ENCODE data around the gene IGFBP3. TPM values are rescaled to one million over a fixed set of nuclear protein-coding genes. Genes with fewer than 3 reads are reported as not detected.

The IGFBP3 gene
- total and polyA plus RNA-seq, 2 of the 13 experiments (the other 11 are each of a cell fraction or from before 2014, with no cell fraction given), result 57.5 TPM; not detected in 1

DNA sequence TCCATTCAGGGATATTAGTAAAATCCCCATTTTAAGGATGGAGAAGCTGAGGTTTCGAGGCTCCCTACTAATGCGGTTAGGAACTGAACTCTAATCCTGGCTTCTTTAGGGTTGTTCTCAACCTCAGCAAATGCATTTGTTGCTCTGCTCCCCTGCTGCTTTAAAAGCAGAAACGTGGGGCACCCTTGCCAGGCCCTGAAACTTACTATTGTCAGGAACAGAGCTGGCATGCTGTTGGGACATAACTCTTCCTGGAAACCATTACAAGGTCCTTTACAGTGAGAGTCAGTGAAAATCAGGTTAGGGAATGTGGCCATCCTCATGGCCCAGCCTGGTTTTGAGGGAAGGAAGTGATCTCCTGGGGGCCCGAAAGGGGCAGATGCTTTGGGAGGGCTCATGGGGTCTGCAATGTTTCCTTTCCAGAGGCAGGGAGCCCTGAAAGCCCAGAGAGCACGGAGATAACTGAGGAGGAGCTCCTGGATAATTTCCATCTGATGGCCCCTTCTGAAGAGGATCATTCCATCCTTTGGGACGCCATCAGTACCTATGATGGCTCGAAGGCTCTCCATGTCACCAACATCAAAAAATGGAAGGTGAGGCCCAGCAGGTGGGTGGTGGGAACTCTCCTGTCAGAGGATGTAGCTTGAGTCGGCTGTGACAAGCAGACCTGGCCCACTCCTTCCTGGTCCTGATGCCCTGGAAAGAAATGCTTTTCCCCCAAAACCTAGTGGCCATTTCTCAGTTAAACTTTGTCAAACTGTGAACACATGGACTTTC is 30.8 kb downstream of the IGFBP3 start (continued):
- TF ChIP-seq, protein P1, sequence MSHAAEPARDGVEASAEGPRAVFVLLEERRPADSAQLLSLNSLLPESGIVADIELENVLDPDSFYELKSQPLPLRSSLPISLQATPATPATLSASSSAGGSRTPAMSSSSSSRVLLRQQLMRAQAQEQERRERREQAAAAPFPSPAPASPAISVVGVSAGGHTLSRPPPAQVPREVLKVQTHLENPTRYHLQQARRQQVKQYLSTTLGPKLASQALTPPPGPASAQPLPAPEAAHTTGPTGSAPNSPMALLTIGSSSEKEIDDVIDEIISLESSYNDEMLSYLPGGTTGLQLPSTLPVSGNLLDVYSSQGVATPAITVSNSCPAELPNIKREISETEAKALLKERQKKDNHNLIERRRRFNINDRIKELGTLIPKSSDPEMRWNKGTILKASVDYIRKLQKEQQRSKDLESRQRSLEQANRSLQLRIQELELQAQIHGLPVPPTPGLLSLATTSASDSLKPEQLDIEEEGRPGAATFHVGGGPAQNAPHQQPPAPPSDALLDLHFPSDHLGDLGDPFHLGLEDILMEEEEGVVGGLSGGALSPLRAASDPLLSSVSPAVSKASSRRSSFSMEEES (CRISPR knock-in tag; IDR thresholded peaks at IDR 0.05), result no peak
- TF ChIP-seq, protein P2, sequence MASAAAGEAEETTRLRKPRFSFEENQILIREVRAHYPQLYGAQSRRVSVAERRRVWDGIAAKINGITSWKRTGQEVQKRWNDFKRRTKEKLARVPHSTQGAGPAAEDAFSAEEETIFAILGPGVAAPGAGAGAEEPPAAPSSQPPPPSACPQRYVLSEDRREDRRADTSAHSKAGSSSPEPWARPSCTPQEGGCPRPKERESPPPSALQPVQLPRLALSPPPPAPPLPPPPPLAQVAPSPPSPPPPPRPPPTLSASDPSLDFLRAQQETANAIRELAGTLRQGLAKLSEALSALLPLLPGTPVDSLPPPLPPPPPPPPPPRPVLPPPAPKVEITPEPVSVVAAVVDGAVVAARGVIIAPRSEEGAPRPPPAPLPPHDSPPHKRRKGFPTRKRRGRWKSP (CRISPR knock-in tag; IDR thresholded peaks at IDR 0.05), result 0 out of 2 replicates have a peak, but pooled peaks have one; percentile 3
- TF ChIP-seq SNAPC2 (CRISPR knock-in tag; IDR thresholded peaks at IDR 0.05) (peak; percentile 54; the same call in 1 of the 2 replicates), ZNF451 (CRISPR knock-in tag; IDR thresholded peaks at IDR 0.05) (no peak; the same call in 1 of the 2 replicates), HCFC1 (IDR thresholded peaks at IDR 0.05; ENCODE audit: low read depth, low read length) (no peak), SNAI1 (CRISPR knock-in tag; IDR thresholded peaks at IDR 0.05; ENCODE audit: borderline replicate concordance) (0 out of 2 replicates have a peak, but pooled peaks have one; percentile 4), ZC3H13 (CRISPR knock-in tag; IDR thresholded peaks at IDR 0.05) (peak; percentile 98), MIER2 (CRISPR knock-in tag; IDR thresholded peaks at IDR 0.05) (no peak), SAP130 (CRISPR knock-in tag; IDR thresholded peaks at IDR 0.05; ENCODE audit: low read depth) (no peak), JUNB (CRISPR knock-in tag; IDR thresholded peaks at IDR 0.05; ENCODE audit: borderline replicate concordance) (no peak), FOXA3 (CRISPR knock-in tag; IDR thresholded peaks at IDR 0.05) (peak; percentile 27; the same call in 1 of the 2 replicates)
- TF ChIP-seq, protein P3, sequence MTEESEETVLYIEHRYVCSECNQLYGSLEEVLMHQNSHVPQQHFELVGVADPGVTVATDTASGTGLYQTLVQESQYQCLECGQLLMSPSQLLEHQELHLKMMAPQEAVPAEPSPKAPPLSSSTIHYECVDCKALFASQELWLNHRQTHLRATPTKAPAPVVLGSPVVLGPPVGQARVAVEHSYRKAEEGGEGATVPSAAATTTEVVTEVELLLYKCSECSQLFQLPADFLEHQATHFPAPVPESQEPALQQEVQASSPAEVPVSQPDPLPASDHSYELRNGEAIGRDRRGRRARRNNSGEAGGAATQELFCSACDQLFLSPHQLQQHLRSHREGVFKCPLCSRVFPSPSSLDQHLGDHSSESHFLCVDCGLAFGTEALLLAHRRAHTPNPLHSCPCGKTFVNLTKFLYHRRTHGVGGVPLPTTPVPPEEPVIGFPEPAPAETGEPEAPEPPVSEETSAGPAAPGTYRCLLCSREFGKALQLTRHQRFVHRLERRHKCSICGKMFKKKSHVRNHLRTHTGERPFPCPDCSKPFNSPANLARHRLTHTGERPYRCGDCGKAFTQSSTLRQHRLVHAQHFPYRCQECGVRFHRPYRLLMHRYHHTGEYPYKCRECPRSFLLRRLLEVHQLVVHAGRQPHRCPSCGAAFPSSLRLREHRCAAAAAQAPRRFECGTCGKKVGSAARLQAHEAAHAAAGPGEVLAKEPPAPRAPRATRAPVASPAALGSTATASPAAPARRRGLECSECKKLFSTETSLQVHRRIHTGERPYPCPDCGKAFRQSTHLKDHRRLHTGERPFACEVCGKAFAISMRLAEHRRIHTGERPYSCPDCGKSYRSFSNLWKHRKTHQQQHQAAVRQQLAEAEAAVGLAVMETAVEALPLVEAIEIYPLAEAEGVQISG (CRISPR knock-in tag; IDR thresholded peaks at IDR 0.05), result peak; percentile 17; the same call in 1 of the 2 replicates
- TF ChIP-seq, protein P4, sequence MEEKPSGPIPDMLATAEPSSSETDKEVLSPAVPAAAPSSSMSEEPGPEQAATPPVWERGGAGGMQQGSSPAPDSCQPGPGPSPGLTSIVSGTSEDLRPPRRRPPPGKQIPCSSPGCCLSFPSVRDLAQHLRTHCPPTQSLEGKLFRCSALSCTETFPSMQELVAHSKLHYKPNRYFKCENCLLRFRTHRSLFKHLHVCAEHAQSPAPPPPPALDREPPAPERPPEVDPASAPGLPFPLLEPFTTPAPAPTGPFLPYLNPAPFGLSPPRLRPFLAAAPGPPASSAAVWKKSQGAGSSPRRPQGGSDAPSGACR (CRISPR knock-in tag; IDR thresholded peaks at IDR 0.05), result no peak
- TF ChIP-seq, protein P5, sequence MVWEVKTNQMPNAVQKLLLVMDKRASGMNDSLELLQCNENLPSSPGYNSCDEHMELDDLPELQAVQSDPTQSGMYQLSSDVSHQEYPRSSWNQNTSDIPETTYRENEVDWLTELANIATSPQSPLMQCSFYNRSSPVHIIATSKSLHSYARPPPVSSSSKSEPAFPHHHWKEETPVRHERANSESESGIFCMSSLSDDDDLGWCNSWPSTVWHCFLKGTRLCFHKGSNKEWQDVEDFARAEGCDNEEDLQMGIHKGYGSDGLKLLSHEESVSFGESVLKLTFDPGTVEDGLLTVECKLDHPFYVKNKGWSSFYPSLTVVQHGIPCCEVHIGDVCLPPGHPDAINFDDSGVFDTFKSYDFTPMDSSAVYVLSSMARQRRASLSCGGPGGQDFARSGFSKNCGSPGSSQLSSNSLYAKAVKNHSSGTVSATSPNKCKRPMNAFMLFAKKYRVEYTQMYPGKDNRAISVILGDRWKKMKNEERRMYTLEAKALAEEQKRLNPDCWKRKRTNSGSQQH (CRISPR knock-in tag; IDR thresholded peaks at IDR 0.05; ENCODE audit: low read depth), result 0 out of 2 replicates have a peak, but pooled peaks have one; percentile 41
- TF ChIP-seq, protein P6, sequence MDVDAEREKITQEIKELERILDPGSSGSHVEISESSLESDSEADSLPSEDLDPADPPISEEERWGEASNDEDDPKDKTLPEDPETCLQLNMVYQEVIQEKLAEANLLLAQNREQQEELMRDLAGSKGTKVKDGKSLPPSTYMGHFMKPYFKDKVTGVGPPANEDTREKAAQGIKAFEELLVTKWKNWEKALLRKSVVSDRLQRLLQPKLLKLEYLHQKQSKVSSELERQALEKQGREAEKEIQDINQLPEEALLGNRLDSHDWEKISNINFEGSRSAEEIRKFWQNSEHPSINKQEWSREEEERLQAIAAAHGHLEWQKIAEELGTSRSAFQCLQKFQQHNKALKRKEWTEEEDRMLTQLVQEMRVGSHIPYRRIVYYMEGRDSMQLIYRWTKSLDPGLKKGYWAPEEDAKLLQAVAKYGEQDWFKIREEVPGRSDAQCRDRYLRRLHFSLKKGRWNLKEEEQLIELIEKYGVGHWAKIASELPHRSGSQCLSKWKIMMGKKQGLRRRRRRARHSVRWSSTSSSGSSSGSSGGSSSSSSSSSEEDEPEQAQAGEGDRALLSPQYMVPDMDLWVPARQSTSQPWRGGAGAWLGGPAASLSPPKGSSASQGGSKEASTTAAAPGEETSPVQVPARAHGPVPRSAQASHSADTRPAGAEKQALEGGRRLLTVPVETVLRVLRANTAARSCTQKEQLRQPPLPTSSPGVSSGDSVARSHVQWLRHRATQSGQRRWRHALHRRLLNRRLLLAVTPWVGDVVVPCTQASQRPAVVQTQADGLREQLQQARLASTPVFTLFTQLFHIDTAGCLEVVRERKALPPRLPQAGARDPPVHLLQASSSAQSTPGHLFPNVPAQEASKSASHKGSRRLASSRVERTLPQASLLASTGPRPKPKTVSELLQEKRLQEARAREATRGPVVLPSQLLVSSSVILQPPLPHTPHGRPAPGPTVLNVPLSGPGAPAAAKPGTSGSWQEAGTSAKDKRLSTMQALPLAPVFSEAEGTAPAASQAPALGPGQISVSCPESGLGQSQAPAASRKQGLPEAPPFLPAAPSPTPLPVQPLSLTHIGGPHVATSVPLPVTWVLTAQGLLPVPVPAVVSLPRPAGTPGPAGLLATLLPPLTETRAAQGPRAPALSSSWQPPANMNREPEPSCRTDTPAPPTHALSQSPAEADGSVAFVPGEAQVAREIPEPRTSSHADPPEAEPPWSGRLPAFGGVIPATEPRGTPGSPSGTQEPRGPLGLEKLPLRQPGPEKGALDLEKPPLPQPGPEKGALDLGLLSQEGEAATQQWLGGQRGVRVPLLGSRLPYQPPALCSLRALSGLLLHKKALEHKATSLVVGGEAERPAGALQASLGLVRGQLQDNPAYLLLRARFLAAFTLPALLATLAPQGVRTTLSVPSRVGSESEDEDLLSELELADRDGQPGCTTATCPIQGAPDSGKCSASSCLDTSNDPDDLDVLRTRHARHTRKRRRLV (CRISPR knock-in tag; IDR thresholded peaks at IDR 0.05), result 0 out of 2 replicates have a peak, but pooled peaks have one; percentile 24

Measured in HepG2 (cell line).